Measurements from ENCODE around the gene CDC42BPB. TPM values are rescaled to one million over a fixed set of nuclear protein-coding genes. Genes with fewer than 3 reads are reported as not detected.

CDC42BPB gene
- polyA plus RNA-seq, 1 donor (not counting 4 experiments of a cell fraction or from before 2014, with no cell fraction given): 41.3 TPM

- Histone ChIP-seq H2AFZ (ENCODE audit: control insufficient read depth, low read length) (no peak overlapping the region), H4K20me1 (ENCODE audit: control insufficient read depth, extremely low read depth, insufficient read depth, low read length) (no peaks in the 10 kb centered on the region), H3K4me3 (ENCODE audit: control insufficient read depth in 2 of 3, extremely low read depth in 1 of 3, insufficient read depth in 2 of 3, low read depth in 1 of 3, low read length in 3 of 3) (no peak overlapping the region), H3K4me2 (ENCODE audit: control insufficient read depth, extremely low read depth, insufficient read depth, low read depth, low read length) (no peak overlapping the region), H3K9ac (ENCODE audit: control insufficient read depth, extremely low read depth, insufficient read depth, low read length) (no peak overlapping the region), H3K79me2 (ENCODE audit: control insufficient read depth, insufficient read depth, low read length) (no peaks in the 10 kb centered on the region), H3K9me1 (ENCODE audit: control insufficient read depth, extremely low read depth, insufficient read depth, low read length) (no peaks in the 10 kb centered on the region), H3K9me3 (ENCODE audit: control insufficient read depth, low read depth, low read length) (no peaks in the 10 kb centered on the region), H3K27me3 (ENCODE audit: control insufficient read depth, extremely low read depth, insufficient read depth, low read length) (no peaks in the 10 kb centered on the region), H3K4me1 (ENCODE audit: control insufficient read depth, extremely low read depth, insufficient read depth, low read length) (no peaks in the 10 kb centered on the region), H3K36me3 (ENCODE audit: control insufficient read depth in 2 of 2, extremely low read depth in 1 of 2, insufficient read depth in 2 of 2, low read length in 2 of 2) (peaks cover 10 to 13% of the 10 kb centered on the region in 2 experiments), H3K27ac (ENCODE audit: control insufficient read depth, insufficient read depth, low read length) (no peak overlapping the region)
- dilution Hi-C loops (cut with MboI; ENCODE audit: extremely low pct_ligation_motif_present, low sequenced_read_pairs): no loop called here
- DNase-seq (ENCODE audit: low read depth, low spot score): no peak
- no peak for FAIRE-seq
- TF ChIP-seq, protein P1, sequence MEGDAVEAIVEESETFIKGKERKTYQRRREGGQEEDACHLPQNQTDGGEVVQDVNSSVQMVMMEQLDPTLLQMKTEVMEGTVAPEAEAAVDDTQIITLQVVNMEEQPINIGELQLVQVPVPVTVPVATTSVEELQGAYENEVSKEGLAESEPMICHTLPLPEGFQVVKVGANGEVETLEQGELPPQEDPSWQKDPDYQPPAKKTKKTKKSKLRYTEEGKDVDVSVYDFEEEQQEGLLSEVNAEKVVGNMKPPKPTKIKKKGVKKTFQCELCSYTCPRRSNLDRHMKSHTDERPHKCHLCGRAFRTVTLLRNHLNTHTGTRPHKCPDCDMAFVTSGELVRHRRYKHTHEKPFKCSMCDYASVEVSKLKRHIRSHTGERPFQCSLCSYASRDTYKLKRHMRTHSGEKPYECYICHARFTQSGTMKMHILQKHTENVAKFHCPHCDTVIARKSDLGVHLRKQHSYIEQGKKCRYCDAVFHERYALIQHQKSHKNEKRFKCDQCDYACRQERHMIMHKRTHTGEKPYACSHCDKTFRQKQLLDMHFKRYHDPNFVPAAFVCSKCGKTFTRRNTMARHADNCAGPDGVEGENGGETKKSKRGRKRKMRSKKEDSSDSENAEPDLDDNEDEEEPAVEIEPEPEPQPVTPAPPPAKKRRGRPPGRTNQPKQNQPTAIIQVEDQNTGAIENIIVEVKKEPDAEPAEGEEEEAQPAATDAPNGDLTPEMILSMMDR (optimal IDR thresholded peaks at IDR 0.05 in 1 of 3, IDR thresholded peaks at IDR 0.05 in 1 of 3, conservative IDR thresholded peaks at IDR 0.05 in 1 of 3; ENCODE audit: extremely low read depth in 1 of 3, insufficient read depth in 2 of 3, low read length in 3 of 3): no peak
- TF ChIP-seq EZH2 (IDR thresholded peaks at IDR 0.05; ENCODE audit: low read length): no peak
These were observed 163.9 kb downstream of the CDC42BPB start for GRCh38 chr14:102893452-102893851.

GRCh38 chr14:102892651-102893050, 164.7 kb downstream of the CDC42BPB start:
- no peaks in the 10 kb centered on the region for H3K9me1 ChIP-seq (ENCODE audit: control insufficient read depth, extremely low read depth, insufficient read depth, low read length)
- no peaks in the 10 kb centered on the region for H3K27me3 ChIP-seq (ENCODE audit: control insufficient read depth, extremely low read depth, insufficient read depth, low read length)
- H3K4me3 ChIP-seq (ENCODE audit: control insufficient read depth in 2 of 3, extremely low read depth in 1 of 3, insufficient read depth in 2 of 3, low read depth in 1 of 3, low read length in 3 of 3): no peak overlapping the region
- no peak overlapping the region for H3K4me2 ChIP-seq (ENCODE audit: control insufficient read depth, extremely low read depth, insufficient read depth, low read depth, low read length)
- H2AFZ ChIP-seq (ENCODE audit: control insufficient read depth, low read length): no peak overlapping the region
- no peaks in the 10 kb centered on the region for H3K9me3 ChIP-seq (ENCODE audit: control insufficient read depth, low read depth, low read length)
- H3K4me1 ChIP-seq (ENCODE audit: control insufficient read depth, extremely low read depth, insufficient read depth, low read length): no peaks in the 10 kb centered on the region
- no peaks in the 10 kb centered on the region for H4K20me1 ChIP-seq (ENCODE audit: control insufficient read depth, extremely low read depth, insufficient read depth, low read length)
- FAIRE-seq (no peak), DNase-seq (ENCODE audit: low read depth, low spot score) (no peak)
- no peaks in the 10 kb centered on the region for H3K79me2 ChIP-seq (ENCODE audit: control insufficient read depth, insufficient read depth, low read length)
- TF ChIP-seq EZH2 (IDR thresholded peaks at IDR 0.05; ENCODE audit: low read length): no peak
- TF ChIP-seq, protein P1 (optimal IDR thresholded peaks at IDR 0.05 in 1 of 3, IDR thresholded peaks at IDR 0.05 in 1 of 3, conservative IDR thresholded peaks at IDR 0.05 in 1 of 3; ENCODE audit: extremely low read depth in 1 of 3, insufficient read depth in 2 of 3, low read length in 3 of 3): no peak
- H3K9ac ChIP-seq (ENCODE audit: control insufficient read depth, extremely low read depth, insufficient read depth, low read length): no peak overlapping the region
- no peak overlapping the region for H3K27ac ChIP-seq (ENCODE audit: control insufficient read depth, insufficient read depth, low read length)
- dilution Hi-C loops (cut with MboI; ENCODE audit: extremely low pct_ligation_motif_present, low sequenced_read_pairs): no loop called here
- H3K36me3 ChIP-seq (ENCODE audit: control insufficient read depth in 2 of 2, extremely low read depth in 1 of 2, insufficient read depth in 2 of 2, low read length in 2 of 2): peaks cover 16% of the 10 kb centered on the region in 2 experiments
